CD8-positive, alpha-beta memory T cell (primary cell): Measurements from ENCODE around the gene MYO7B. TPM values are rescaled to one million over a fixed set of nuclear protein-coding genes. Genes with fewer than 3 reads are reported as not detected.

Experiments used
- CTCF ChIA-PET: fragments of 350-600 bp; sonication (Branson Sonifier 250); formaldehyde crosslinking; loops from one replicate; lab custom pipeline; 2021; ENCODE audit warnings: antibody characterized with exemption; lab: Charles Lee
- POLR2A ChIA-PET: fragments of 350-600 bp; sonication (Branson Sonifier 250); formaldehyde crosslinking; loops from one replicate; lab custom pipeline; 2021; ENCODE audit warnings: antibody characterized with exemption; lab: Charles Lee
- DNase-seq, 5 donors: peaks; one replicate each; pipeline versions ENCODE4 v3.0.0 to v3.0.0-alpha.2; 2020 to 2022; ENCODE audit warnings: mixed read lengths in 1 of 5
- H3K27ac ChIP-seq: one replicate; pipeline ENCODE4 v1.7.0; 2013; ENCODE audit warnings: low read depth, mild to moderate bottlenecking, low read length, moderate library complexity
- H3K27me3 ChIP-seq: 2 replicates; pipeline ENCODE4 v1.7.0; 2013; ENCODE audit warnings: low read length, mild to moderate bottlenecking; ENCODE audit not compliant: insufficient read depth, poor library complexity, severe bottlenecking
- H3K36me3 ChIP-seq: 2 replicates; pipeline ENCODE4 v1.7.0; 2013; ENCODE audit warnings: mild to moderate bottlenecking, low read length, moderate library complexity; ENCODE audit not compliant: insufficient read depth
- H3K4me1 ChIP-seq: 2 replicates; pipeline ENCODE4 v1.7.0; 2013; ENCODE audit warnings: mild to moderate bottlenecking, low read length, moderate library complexity; ENCODE audit not compliant: insufficient read depth
- H3K4me3 ChIP-seq: 2 replicates; pipeline ENCODE4 v1.7.0; 2013; ENCODE audit warnings: mild to moderate bottlenecking, low read length
- H3K9me3 ChIP-seq: 2 replicates; pipeline ENCODE4 v1.7.0; 2013; ENCODE audit warnings: mild to moderate bottlenecking, low read length
- H3K27ac Mint-ChIP-seq, 8 donors: one replicate each; pipeline ENCODE4 v1.8.0; 2020 to 2021; ENCODE audit warnings: mixed read lengths in 8 of 8, mild to moderate bottlenecking in 6 of 8, inconsistent platforms in 3 of 8, moderate library complexity in 3 of 8
- H3K27me3 Mint-ChIP-seq, 2 donors: one replicate each; pipeline ENCODE4 v1.8.0; 2020 to 2021; ENCODE audit warnings: mixed read lengths in 2 of 2, mild to moderate bottlenecking in 1 of 2, moderate library complexity in 1 of 2
- H3K36me3 Mint-ChIP-seq, 3 donors: one replicate each; pipeline ENCODE4 v1.8.0; 2020 to 2021; ENCODE audit warnings: mixed read lengths in 3 of 3, inconsistent platforms in 1 of 3, mild to moderate bottlenecking in 1 of 3
- H3K4me1 Mint-ChIP-seq, 3 donors: one replicate each; pipeline ENCODE4 v1.8.0; 2020 to 2021; ENCODE audit warnings: mixed read lengths in 3 of 3, inconsistent platforms in 1 of 3, mild to moderate bottlenecking in 1 of 3
- H3K4me3 Mint-ChIP-seq, 7 donors: one replicate each; pipeline ENCODE4 v1.8.0; 2020 to 2021; ENCODE audit warnings: mixed read lengths in 7 of 7, mild to moderate bottlenecking in 6 of 7, moderate library complexity in 4 of 7, inconsistent platforms in 2 of 7
- H3K9me3 Mint-ChIP-seq, 5 donors: one replicate each; pipeline ENCODE4 v1.8.0; 2020 to 2022; ENCODE audit warnings: mixed read lengths in 5 of 5, mild to moderate bottlenecking in 3 of 5, moderate library complexity in 2 of 5, inconsistent platforms in 1 of 5
- polyA plus RNA-seq: library from polyadenylated mRNA; unstranded; fragments of 300-500 nt; fragmentation: Illumina TruSeq; gene quantifications from one replicate; pipeline ENCODE4 v1.2.3, GENCODE V29; 2021
- total RNA-seq, 2 experiments: library from RNA; stranded (reverse); gene quantifications; one replicate each; pipeline ENCODE4 v1.2.3, GENCODE V29; 2021

The MYO7B gene
- total and polyA plus RNA-seq, 3 experiments from 2014 or later = not detected

- Mint-ChIP-seq H3K9me3 (no peaks in the 10 kb centered on the region), H3K27ac (no peak overlapping the region), H3K36me3 (peaks cover 16 to 72% (median 18%) of the 10 kb centered on the region in 3 donors), H3K27me3 (no peaks in the 10 kb centered on the region), H3K4me1 (peaks cover 46 to 64% (median 63%) of the 10 kb centered on the region in 3 donors), H3K4me3 (no peak overlapping the region)
- CTCF ChIA-PET = interaction anchor here (1.6 kb wide), 1 partner anchor 27 kb away, joined by 6 read pairs; no protein-coding TSS in a partner anchor
- Histone ChIP-seq H3K9me3 (no peaks in the 10 kb centered on the region), H3K27ac (no peak overlapping the region), H3K4me3 (no peak overlapping the region), H3K36me3 (peaks cover 37% of the 10 kb centered on the region), H3K27me3 (no peaks in the 10 kb centered on the region), H3K4me1 (peaks cover 20% of the 10 kb centered on the region)
- no peak for DNase-seq
- POLR2A ChIA-PET = no interaction called here
Measured at GRCh38 chr2:127506510-127506909, 29.0 kb upstream of the MYO7B start.

GRCh38 chr2:127508023-127508630 lies 27.4 kb upstream of the MYO7B start:
- ChIA-PET CTCF (interaction anchor here (1.2 to 1.6 kb wide), 2 partner anchors 29 to 92 kb away, joined by 3 to 6 read pairs; no protein-coding TSS in a partner anchor), POLR2A (no interaction called here)
- H3K4me1 Mint-ChIP-seq = peaks cover 60 to 77% (median 77%) of the 10 kb centered on the region in 3 donors
- peak overlapping the region in 1 of 7 donors; percentile 23 for H3K4me3 Mint-ChIP-seq
- peaks cover 7 to 64% (median 9%) of the 10 kb centered on the region in 3 donors for H3K36me3 Mint-ChIP-seq
- peaks cover 21% of the 10 kb centered on the region for H3K36me3 ChIP-seq
- no peaks in the 10 kb centered on the region for H3K9me3 ChIP-seq
- H3K27me3 ChIP-seq = no peaks in the 10 kb centered on the region
- peak overlapping the region in 5 of 8 donors; percentile 42 to 62 (median 51) for H3K27ac Mint-ChIP-seq
- H3K4me3 ChIP-seq = no peak overlapping the region
- no peak overlapping the region for H3K27ac ChIP-seq
- peaks cover 33% of the 10 kb centered on the region for H3K4me1 ChIP-seq
- H3K27me3 Mint-ChIP-seq = no peaks in the 10 kb centered on the region
- no peaks in the 10 kb centered on the region for H3K9me3 Mint-ChIP-seq
- DNase-seq = no peak

- no peaks in the 10 kb centered on the region for H3K27me3 Mint-ChIP-seq
- no peak overlapping the region for H3K4me3 ChIP-seq
- H3K9me3 Mint-ChIP-seq = no peaks in the 10 kb centered on the region
- peak overlapping the region in 3 of 7 donors; percentile 0 to 59 (median 11) for H3K4me3 Mint-ChIP-seq
- H3K36me3 ChIP-seq = peaks cover 18% of the 10 kb centered on the region
- ChIA-PET POLR2A (no interaction called here), CTCF (no interaction called here)
- H3K27ac ChIP-seq = no peak overlapping the region
- peaks cover 4 to 63% (median 6%) of the 10 kb centered on the region in 3 donors for H3K36me3 Mint-ChIP-seq
- H3K27ac Mint-ChIP-seq = peak overlapping the region; percentile 3 to 68 (median 46)
- DNase-seq = no peak
- H3K4me1 ChIP-seq = peaks cover 36% of the 10 kb centered on the region
- peaks cover 62 to 81% (median 81%) of the 10 kb centered on the region in 3 donors for H3K4me1 Mint-ChIP-seq
- H3K27me3 ChIP-seq = no peaks in the 10 kb centered on the region
- no peaks in the 10 kb centered on the region for H3K9me3 ChIP-seq
Measured at GRCh38 chr2:127508631-127509034, 26.9 kb upstream of the MYO7B start.

- H3K9me3 Mint-ChIP-seq = no peaks in the 10 kb centered on the region
- peaks cover 0 to 63% (median 7%) of the 10 kb centered on the region in 3 donors for H3K36me3 Mint-ChIP-seq
- ChIA-PET CTCF (no interaction called here), POLR2A (no interaction called here)
- Histone ChIP-seq H3K36me3 (peaks cover 8% of the 10 kb centered on the region), H3K27me3 (no peaks in the 10 kb centered on the region), H3K9me3 (no peaks in the 10 kb centered on the region), H3K4me1 (peaks cover 42% of the 10 kb centered on the region), H3K27ac (no peak overlapping the region), H3K4me3 (no peak overlapping the region)
- peaks cover 73 to 91% (median 90%) of the 10 kb centered on the region in 3 donors for H3K4me1 Mint-ChIP-seq
- peak overlapping the region in 2 of 8 donors; percentile 33 to 53 for H3K27ac Mint-ChIP-seq
- H3K4me3 Mint-ChIP-seq = peak overlapping the region in 1 of 7 donors; percentile 42
- DNase-seq = no peak
- no peaks in the 10 kb centered on the region for H3K27me3 Mint-ChIP-seq
Measured at GRCh38 chr2:127510073-127510472, 25.4 kb upstream of the MYO7B start.

GRCh38 chr2:127511090-127511695 lies 24.3 kb upstream of the MYO7B start:
- Mint-ChIP-seq H3K9me3 (no peaks in the 10 kb centered on the region), H3K27me3 (no peaks in the 10 kb centered on the region), H3K4me1 (peaks cover 82 to 98% (median 97%) of the 10 kb centered on the region in 3 donors), H3K4me3 (peak overlapping the region in 1 of 7 donors; percentile 4), H3K27ac (peak overlapping the region in 7 of 8 donors; percentile 29 to 84 (median 57)), H3K36me3 (peaks cover 0 to 67% (median 14%) of the 10 kb centered on the region in 3 donors)
- Histone ChIP-seq H3K4me1 (peaks cover 42% of the 10 kb centered on the region), H3K9me3 (no peaks in the 10 kb centered on the region), H3K4me3 (no peak overlapping the region), H3K36me3 (peaks cover 7% of the 10 kb centered on the region), H3K27me3 (no peaks in the 10 kb centered on the region), H3K27ac (no peak overlapping the region)
- CTCF ChIA-PET = no interaction called here
- no peak for DNase-seq
- POLR2A ChIA-PET = no interaction called here

- no peaks in the 10 kb centered on the region for H3K9me3 Mint-ChIP-seq
- peaks cover 41% of the 10 kb centered on the region for H3K4me1 ChIP-seq
- H3K36me3 Mint-ChIP-seq = peaks cover 0 to 68% (median 14%) of the 10 kb centered on the region in 3 donors
- no peak overlapping the region for H3K27ac ChIP-seq
- H3K27me3 ChIP-seq = no peaks in the 10 kb centered on the region
- no peaks in the 10 kb centered on the region for H3K27me3 Mint-ChIP-seq
- peak overlapping the region in 6 of 8 donors; percentile 29 to 84 (median 54) for H3K27ac Mint-ChIP-seq
- ChIA-PET CTCF (interaction anchor here (0.6 kb wide), 1 partner anchor 32 kb away, joined by 3 read pairs; no protein-coding TSS in a partner anchor), POLR2A (no interaction called here)
- no peaks in the 10 kb centered on the region for H3K9me3 ChIP-seq
- no peak for DNase-seq
- no peak overlapping the region for H3K4me3 Mint-ChIP-seq
- H3K4me1 Mint-ChIP-seq = peaks cover 84 to 100% (median 99%) of the 10 kb centered on the region in 3 donors
- peaks cover 7% of the 10 kb centered on the region for H3K36me3 ChIP-seq
- no peak overlapping the region for H3K4me3 ChIP-seq
Measured at GRCh38 chr2:127511917-127512316, 23.6 kb upstream of the MYO7B start.

GRCh38 chr2:127512362-127512761 lies 23.1 kb upstream of the MYO7B start:
- no peak overlapping the region for H3K4me3 ChIP-seq
- H3K4me1 ChIP-seq = peaks cover 36% of the 10 kb centered on the region
- no peaks in the 10 kb centered on the region for H3K9me3 ChIP-seq
- CTCF ChIA-PET = interaction anchor here (0.6 kb wide), 1 partner anchor 33 kb away, joined by 3 read pairs; no protein-coding TSS in a partner anchor
- no peak overlapping the region for H3K27ac ChIP-seq
- Mint-ChIP-seq H3K27ac (peak overlapping the region in 6 of 8 donors; percentile 10 to 74 (median 36)), H3K27me3 (no peaks in the 10 kb centered on the region), H3K4me3 (no peak overlapping the region), H3K9me3 (no peaks in the 10 kb centered on the region), H3K36me3 (peaks cover 0 to 73% (median 14%) of the 10 kb centered on the region in 3 donors), H3K4me1 (peaks cover 87 to 100% (median 99%) of the 10 kb centered on the region in 3 donors)
- no peaks in the 10 kb centered on the region for H3K27me3 ChIP-seq
- POLR2A ChIA-PET = no interaction called here
- peaks cover 7% of the 10 kb centered on the region for H3K36me3 ChIP-seq
- DNase-seq = no peak

- CTCF ChIA-PET = interaction anchor here (2.0 kb wide), 1 partner anchor 12 kb away, joined by 5 read pairs; the partner anchor contains the start of gene IWS1
- DNase-seq = no peak
- Mint-ChIP-seq H3K4me1 (peaks cover 81 to 95% (median 91%) of the 10 kb centered on the region in 3 donors), H3K4me3 (no peak overlapping the region), H3K9me3 (no peaks in the 10 kb centered on the region), H3K36me3 (peaks cover 0 to 74% (median 16%) of the 10 kb centered on the region in 3 donors), H3K27me3 (no peaks in the 10 kb centered on the region), H3K27ac (peak overlapping the region in 2 of 8 donors; percentile 9 to 63)
- no peak overlapping the region for H3K27ac ChIP-seq
- H3K36me3 ChIP-seq = peaks cover 7% of the 10 kb centered on the region
- no peaks in the 10 kb centered on the region for H3K27me3 ChIP-seq
- no peak overlapping the region for H3K4me3 ChIP-seq
- H3K4me1 ChIP-seq = peaks cover 25% of the 10 kb centered on the region
- H3K9me3 ChIP-seq = no peaks in the 10 kb centered on the region
- POLR2A ChIA-PET = no interaction called here
Measured at GRCh38 chr2:127514076-127514475, 21.4 kb upstream of the MYO7B start.
